ENCODE results near the gene MMP1.

DNA sequence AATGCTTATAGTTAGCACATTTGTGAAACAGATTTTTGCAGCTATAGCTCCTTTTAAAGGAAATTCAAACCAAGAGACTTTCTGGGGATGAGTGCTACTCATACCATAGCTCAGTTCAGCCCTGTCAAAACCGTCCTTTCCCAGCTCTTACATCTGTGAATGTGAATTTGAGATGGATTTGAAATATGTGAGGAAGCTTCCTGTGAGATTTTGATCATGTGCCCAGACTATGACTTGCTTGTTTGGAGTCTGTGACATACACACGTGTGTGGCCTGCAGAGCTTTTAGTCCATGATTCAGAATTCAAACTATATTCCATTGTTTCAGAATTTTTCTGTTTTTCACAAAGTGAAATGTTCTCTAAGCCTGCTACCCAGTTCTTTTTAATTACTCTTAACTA, 4.4 kb upstream of the MMP1 start:
- TF ChIP-seq POLR2AphosphoS5 (IDR thresholded peaks at IDR 0.05; ENCODE audit: low read depth, low read length): no peak
- no peak for TF ChIP-seq POLR2A (IDR thresholded peaks at IDR 0.05; ENCODE audit: low read depth, low read length)

Measured in GM12892 (cell line).